ENCODE results near the gene SCGB1D2. TPM values are rescaled to one million over a fixed set of nuclear protein-coding genes. Genes with fewer than 3 reads are reported as not detected.

SCGB1D2 gene
- total and polyA plus RNA-seq, 2 donors from 2014 or later, result 0.60 to 5.6 TPM

GRCh38 chr11:62251698-62252097 lies 9.7 kb downstream of the SCGB1D2 start:
- no peaks in the 10 kb centered on the region for H3K27me3 ChIP-seq (ENCODE audit: control insufficient read depth, insufficient read depth, low read length)
- DNase-seq, result no peak
- TF ChIP-seq, protein P1, sequence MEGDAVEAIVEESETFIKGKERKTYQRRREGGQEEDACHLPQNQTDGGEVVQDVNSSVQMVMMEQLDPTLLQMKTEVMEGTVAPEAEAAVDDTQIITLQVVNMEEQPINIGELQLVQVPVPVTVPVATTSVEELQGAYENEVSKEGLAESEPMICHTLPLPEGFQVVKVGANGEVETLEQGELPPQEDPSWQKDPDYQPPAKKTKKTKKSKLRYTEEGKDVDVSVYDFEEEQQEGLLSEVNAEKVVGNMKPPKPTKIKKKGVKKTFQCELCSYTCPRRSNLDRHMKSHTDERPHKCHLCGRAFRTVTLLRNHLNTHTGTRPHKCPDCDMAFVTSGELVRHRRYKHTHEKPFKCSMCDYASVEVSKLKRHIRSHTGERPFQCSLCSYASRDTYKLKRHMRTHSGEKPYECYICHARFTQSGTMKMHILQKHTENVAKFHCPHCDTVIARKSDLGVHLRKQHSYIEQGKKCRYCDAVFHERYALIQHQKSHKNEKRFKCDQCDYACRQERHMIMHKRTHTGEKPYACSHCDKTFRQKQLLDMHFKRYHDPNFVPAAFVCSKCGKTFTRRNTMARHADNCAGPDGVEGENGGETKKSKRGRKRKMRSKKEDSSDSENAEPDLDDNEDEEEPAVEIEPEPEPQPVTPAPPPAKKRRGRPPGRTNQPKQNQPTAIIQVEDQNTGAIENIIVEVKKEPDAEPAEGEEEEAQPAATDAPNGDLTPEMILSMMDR (IDR thresholded peaks at IDR 0.05; ENCODE audit: borderline replicate concordance, extremely low read depth, insufficient read depth), result no peak
- no peaks in the 10 kb centered on the region for H3K4me1 ChIP-seq (ENCODE audit: control insufficient read depth in 2 of 3, insufficient read depth in 2 of 3, low read depth in 1 of 3, low read length in 3 of 3)
- FAIRE-seq, result no peak
- H3K9me3 ChIP-seq (ENCODE audit: control insufficient read depth in 2 of 3, insufficient read depth in 1 of 3, low read length in 3 of 3), result peaks cover 0 to 30% (median 14%) of the 10 kb centered on the region in 3 donors
- no peak overlapping the region for H3K9ac ChIP-seq (ENCODE audit: low read length in 3 of 3)
- H3K4me3 ChIP-seq (ENCODE audit: low read length in 3 of 3), result no peak overlapping the region
- no peak overlapping the region for H3K27ac ChIP-seq (ENCODE audit: low read depth in 2 of 2, low read length in 2 of 2)
- no peaks in the 10 kb centered on the region for H3K36me3 ChIP-seq (ENCODE audit: control insufficient read depth in 2 of 3, insufficient read depth in 3 of 3, low read length in 3 of 3)
- intact Hi-C loops (cut with DNase I), result no loop called here

- DNase-seq (no peak), FAIRE-seq (no peak)
- Histone ChIP-seq H3K9me3 (ENCODE audit: control insufficient read depth in 2 of 3, insufficient read depth in 1 of 3, low read length in 3 of 3) (peaks cover 0 to 30% (median 14%) of the 10 kb centered on the region in 3 donors), H3K4me3 (ENCODE audit: low read length in 3 of 3) (no peak overlapping the region), H3K4me1 (ENCODE audit: control insufficient read depth in 2 of 3, insufficient read depth in 2 of 3, low read depth in 1 of 3, low read length in 3 of 3) (no peaks in the 10 kb centered on the region), H3K9ac (ENCODE audit: low read length in 3 of 3) (no peak overlapping the region), H3K27ac (ENCODE audit: low read depth in 2 of 2, low read length in 2 of 2) (no peak overlapping the region), H3K27me3 (ENCODE audit: control insufficient read depth, insufficient read depth, low read length) (no peaks in the 10 kb centered on the region), H3K36me3 (ENCODE audit: control insufficient read depth in 2 of 3, insufficient read depth in 3 of 3, low read length in 3 of 3) (no peaks in the 10 kb centered on the region)
- TF ChIP-seq, protein P1 (IDR thresholded peaks at IDR 0.05; ENCODE audit: borderline replicate concordance, extremely low read depth, insufficient read depth), result no peak
- intact Hi-C loops (cut with DNase I), result no loop called here
Measured at GRCh38 chr11:62253999-62254542, 12.0 kb downstream of the SCGB1D2 start.

GRCh38 chr11:62256281-62256680 lies 14.2 kb downstream of the SCGB1D2 start:
- Histone ChIP-seq H3K27ac (ENCODE audit: low read depth in 2 of 2, low read length in 2 of 2) (no peak overlapping the region), H3K36me3 (ENCODE audit: control insufficient read depth in 2 of 3, insufficient read depth in 3 of 3, low read length in 3 of 3) (no peaks in the 10 kb centered on the region), H3K4me1 (ENCODE audit: control insufficient read depth in 2 of 3, insufficient read depth in 2 of 3, low read depth in 1 of 3, low read length in 3 of 3) (no peaks in the 10 kb centered on the region), H3K9ac (ENCODE audit: low read length in 3 of 3) (no peak overlapping the region), H3K4me3 (ENCODE audit: low read length in 3 of 3) (no peak overlapping the region), H3K9me3 (ENCODE audit: control insufficient read depth in 2 of 3, insufficient read depth in 1 of 3, low read length in 3 of 3) (peaks cover 0 to 20% (median 12%) of the 10 kb centered on the region in 3 donors), H3K27me3 (ENCODE audit: control insufficient read depth, insufficient read depth, low read length) (no peaks in the 10 kb centered on the region)
- TF ChIP-seq, protein P1 (IDR thresholded peaks at IDR 0.05; ENCODE audit: borderline replicate concordance, extremely low read depth, insufficient read depth), result no peak
- DNase-seq (no peak), FAIRE-seq (no peak)
- intact Hi-C loops (cut with DNase I), result no loop called here

All from kidney (tissue), 14 donors.